Measurements from ENCODE around the gene GMCL1.
"Not testable (repeated sequence)": the region's sequence is repeated elsewhere in the genome, so short reads cannot be mapped to it uniquely, and the experiment has no call there.

The GMCL1 gene

GRCh38 chr2:69828938-69829255 lies 563 bp upstream of the GMCL1 start:
- no peak for DNase-seq (ENCODE audit: extremely low read depth, low read depth)
- TF ChIP-seq, protein P1, sequence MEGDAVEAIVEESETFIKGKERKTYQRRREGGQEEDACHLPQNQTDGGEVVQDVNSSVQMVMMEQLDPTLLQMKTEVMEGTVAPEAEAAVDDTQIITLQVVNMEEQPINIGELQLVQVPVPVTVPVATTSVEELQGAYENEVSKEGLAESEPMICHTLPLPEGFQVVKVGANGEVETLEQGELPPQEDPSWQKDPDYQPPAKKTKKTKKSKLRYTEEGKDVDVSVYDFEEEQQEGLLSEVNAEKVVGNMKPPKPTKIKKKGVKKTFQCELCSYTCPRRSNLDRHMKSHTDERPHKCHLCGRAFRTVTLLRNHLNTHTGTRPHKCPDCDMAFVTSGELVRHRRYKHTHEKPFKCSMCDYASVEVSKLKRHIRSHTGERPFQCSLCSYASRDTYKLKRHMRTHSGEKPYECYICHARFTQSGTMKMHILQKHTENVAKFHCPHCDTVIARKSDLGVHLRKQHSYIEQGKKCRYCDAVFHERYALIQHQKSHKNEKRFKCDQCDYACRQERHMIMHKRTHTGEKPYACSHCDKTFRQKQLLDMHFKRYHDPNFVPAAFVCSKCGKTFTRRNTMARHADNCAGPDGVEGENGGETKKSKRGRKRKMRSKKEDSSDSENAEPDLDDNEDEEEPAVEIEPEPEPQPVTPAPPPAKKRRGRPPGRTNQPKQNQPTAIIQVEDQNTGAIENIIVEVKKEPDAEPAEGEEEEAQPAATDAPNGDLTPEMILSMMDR (IDR thresholded peaks at IDR 0.05; ENCODE audit: low read depth, low read length) = no peak

GRCh38 chr2:69830045-69830905 lies 815 bp downstream of the GMCL1 start:
- DNase-seq (ENCODE audit: extremely low read depth, low read depth) = no peak
- TF ChIP-seq, protein P1 (IDR thresholded peaks at IDR 0.05; ENCODE audit: low read depth, low read length) = no peak

- DNase-seq (ENCODE audit: extremely low read depth, low read depth) = not testable (repeated sequence)
Measured at GRCh38 chr2:69830906-69831241, 1.4 kb downstream of the GMCL1 start.

GRCh38 chr2:69831354-69831905 lies 2.0 kb downstream of the GMCL1 start:
- no peak for DNase-seq (ENCODE audit: extremely low read depth, low read depth)
- TF ChIP-seq, protein P1 (IDR thresholded peaks at IDR 0.05; ENCODE audit: low read depth, low read length) = no peak

GRCh38 chr2:69833752-69834151 lies 4.3 kb downstream of the GMCL1 start:
- TF ChIP-seq, protein P1 (IDR thresholded peaks at IDR 0.05; ENCODE audit: low read depth, low read length) = no peak
- no peak for DNase-seq (ENCODE audit: extremely low read depth, low read depth)

DNA sequence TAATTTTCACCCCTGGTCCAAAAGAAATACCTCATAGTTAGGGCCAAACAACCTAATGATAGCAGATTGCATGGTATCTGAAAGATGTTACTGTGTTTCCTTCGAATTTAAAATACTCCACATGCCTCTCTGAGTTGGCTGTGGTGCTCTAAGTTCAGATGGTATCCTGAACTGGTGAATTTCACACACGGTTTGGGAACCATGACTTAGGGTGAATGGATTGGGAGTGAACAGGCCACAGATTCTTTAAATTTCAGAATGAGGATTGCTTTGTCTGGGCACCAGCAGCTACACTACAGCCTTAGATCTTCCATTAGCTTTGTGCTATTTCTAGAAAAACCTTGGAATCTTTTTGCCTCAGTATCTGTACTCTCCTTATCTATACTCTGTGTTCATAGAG lies 6.2 kb downstream of the GMCL1 start:
- TF ChIP-seq, protein P1 (IDR thresholded peaks at IDR 0.05; ENCODE audit: low read depth, low read length) = no peak

DNA sequence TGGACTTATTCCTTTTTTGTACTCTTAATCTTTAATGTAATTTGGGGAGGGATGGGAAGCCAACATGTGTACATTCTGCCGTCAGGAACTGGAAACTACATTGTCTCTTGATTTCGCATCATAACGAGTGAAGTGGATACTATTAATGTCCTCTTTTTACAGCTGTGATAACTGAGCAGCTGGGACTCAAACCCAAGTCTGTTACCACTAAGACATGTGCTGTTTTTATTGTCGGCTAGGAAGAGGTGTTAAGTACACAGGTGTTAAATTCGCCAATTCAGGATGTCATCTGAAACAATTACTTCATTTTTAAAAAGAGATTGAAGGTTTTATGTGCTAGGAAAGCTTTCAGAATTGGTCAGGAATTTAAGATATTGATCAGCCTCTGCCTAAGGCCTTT lies 6.9 kb downstream of the GMCL1 start:
- TF ChIP-seq, protein P1 (IDR thresholded peaks at IDR 0.05; ENCODE audit: low read depth, low read length) = no peak
- no peak for DNase-seq (ENCODE audit: extremely low read depth, low read depth)

More for the DNA sequence above, 6.2 kb downstream of the GMCL1 start:
- DNase-seq (ENCODE audit: extremely low read depth, low read depth) = no peak

- no peak for DNase-seq (ENCODE audit: extremely low read depth, low read depth)
- TF ChIP-seq, protein P1 (IDR thresholded peaks at IDR 0.05; ENCODE audit: low read depth, low read length) = no peak
Measured at GRCh38 chr2:69837533-69837932, 8.1 kb downstream of the GMCL1 start.
